Non-pigmented ciliary epithelial cell (primary cell): ENCODE results near the gene FAU.
"Not testable (repeated sequence)": the region's sequence is repeated elsewhere in the genome, so short reads cannot be mapped to it uniquely, and the experiment has no call there.

ENCODE experiments used
- DNase-seq: peaks from one replicate; pipeline ENCODE4 v3.0.0-alpha.2; 2010; ENCODE audit warnings: low read depth

Gene FAU

GRCh38 chr11:65121865-65122696, at the start of gene FAU, which contains the start of gene MRPL49:
Gene FAU, minus strand, starts transcription at chr11:65122134. Its CDS starts 321 bp downstream, at chr11:65121813.
Gene MRPL49, plus strand, starts transcription at chr11:65122321. Its CDS starts 26 bp downstream, at chr11:65122347.
- peak; percentile 89 for DNase-seq

- no peak for DNase-seq
Observed at GRCh38 chr11:65170058-65170534, 48.2 kb upstream of the FAU start, which contains the start of gene SPDYC. Gene SPDYC, plus strand, starts transcription at chr11:65170233. Its CDS starts 1,125 bp downstream, at chr11:65171358.

GRCh38 chr11:65169164-65169641, 47.3 kb upstream of the FAU start:
- peak; percentile 28 for DNase-seq

- no peak for DNase-seq
Observed at GRCh38 chr11:65167656-65168055, 45.7 kb upstream of the FAU start.

- DNase-seq: no peak
Observed at GRCh38 chr11:65166893-65167292, 45.0 kb upstream of the FAU start.

GRCh38 chr11:65165410-65166317, 43.7 kb upstream of the FAU start:
- DNase-seq: no peak

GRCh38 chr11:65163684-65164083, 41.8 kb upstream of the FAU start:
- no peak for DNase-seq

- no peak for DNase-seq
Observed at GRCh38 chr11:65160643-65161042, 38.7 kb upstream of the FAU start.

GRCh38 chr11:65159012-65159411, 37.1 kb upstream of the FAU start:
- DNase-seq: no peak

- no peak for DNase-seq
Observed at GRCh38 chr11:65157336-65157735, 35.4 kb upstream of the FAU start.

- DNase-seq: no peak
Observed at GRCh38 chr11:65156926-65157325, 35.0 kb upstream of the FAU start.

- no peak for DNase-seq
Observed at GRCh38 chr11:65156256-65156655, 34.3 kb upstream of the FAU start.

GRCh38 chr11:65152122-65152521, 30.2 kb upstream of the FAU start:
- DNase-seq: no peak

- no peak for DNase-seq
Observed at GRCh38 chr11:65151331-65151899, 29.5 kb upstream of the FAU start.

GRCh38 chr11:65150509-65151299, 28.8 kb upstream of the FAU start:
- peak; percentile 26 for DNase-seq

- DNase-seq: not testable (repeated sequence)
Observed at GRCh38 chr11:65150131-65150508, 28.2 kb upstream of the FAU start.

GRCh38 chr11:65148657-65149056, 26.7 kb upstream of the FAU start:
- DNase-seq: no peak

GRCh38 chr11:65147352-65148075, 25.6 kb upstream of the FAU start:
- DNase-seq: no peak

GRCh38 chr11:65141896-65142494, 20.1 kb upstream of the FAU start:
- DNase-seq: no peak

- DNase-seq: no peak
Observed at GRCh38 chr11:65136515-65137096, 14.7 kb upstream of the FAU start.
